Measurements from ENCODE around the gene ZFP69B. TPM values are rescaled to one million over a fixed set of nuclear protein-coding genes. Genes with fewer than 3 reads are reported as not detected.

Gene ZFP69B
- total RNA-seq, 2 experiments from 2014 or later, result 4.8 to 5.7 TPM

DNA sequence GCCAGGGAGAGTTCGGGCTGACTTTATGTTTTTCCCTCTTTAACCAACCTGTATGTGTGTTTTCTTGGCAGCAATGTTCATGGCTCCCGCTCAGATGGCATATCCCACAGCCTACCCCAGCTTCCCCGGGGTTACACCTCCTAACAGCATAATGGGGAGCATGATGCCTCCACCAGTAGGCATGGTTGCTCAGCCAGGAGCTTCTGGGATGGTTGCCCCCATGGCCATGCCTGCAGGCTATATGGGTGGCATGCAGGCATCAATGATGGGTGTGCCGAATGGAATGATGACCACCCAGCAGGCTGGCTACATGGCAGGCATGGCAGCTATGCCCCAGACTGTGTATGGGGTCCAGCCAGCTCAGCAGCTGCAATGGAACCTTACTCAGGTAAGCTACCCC lies 33.6 kb upstream of the ZFP69B start:
- Mint-ChIP-seq H3K27ac (no peak overlapping the region), H3K4me1 (ENCODE audit: low read depth) (peaks cover 10% of the 10 kb centered on the region), H3K27me3 (no peaks in the 10 kb centered on the region), H3K9me3 (no peaks in the 10 kb centered on the region), H3K4me3 (no peak overlapping the region), H3K36me3 (peaks cover 89% of the 10 kb centered on the region)
- POLR2A ChIA-PET, result interaction anchor here (0.6 kb wide), 1 partner anchor 10 kb away, joined by 3 read pairs; no protein-coding TSS in a partner anchor
- CTCF ChIA-PET, result interaction anchor here (0.8 to 1.7 kb wide), 3 partner anchors 22 to 273 kb away, joined by 3 to 6 read pairs (median 5); no protein-coding TSS in a partner anchor
- intact Hi-C loops (cut with micrococcal nuclease), result no loop called here
- DNase-seq, result no peak

DNA sequence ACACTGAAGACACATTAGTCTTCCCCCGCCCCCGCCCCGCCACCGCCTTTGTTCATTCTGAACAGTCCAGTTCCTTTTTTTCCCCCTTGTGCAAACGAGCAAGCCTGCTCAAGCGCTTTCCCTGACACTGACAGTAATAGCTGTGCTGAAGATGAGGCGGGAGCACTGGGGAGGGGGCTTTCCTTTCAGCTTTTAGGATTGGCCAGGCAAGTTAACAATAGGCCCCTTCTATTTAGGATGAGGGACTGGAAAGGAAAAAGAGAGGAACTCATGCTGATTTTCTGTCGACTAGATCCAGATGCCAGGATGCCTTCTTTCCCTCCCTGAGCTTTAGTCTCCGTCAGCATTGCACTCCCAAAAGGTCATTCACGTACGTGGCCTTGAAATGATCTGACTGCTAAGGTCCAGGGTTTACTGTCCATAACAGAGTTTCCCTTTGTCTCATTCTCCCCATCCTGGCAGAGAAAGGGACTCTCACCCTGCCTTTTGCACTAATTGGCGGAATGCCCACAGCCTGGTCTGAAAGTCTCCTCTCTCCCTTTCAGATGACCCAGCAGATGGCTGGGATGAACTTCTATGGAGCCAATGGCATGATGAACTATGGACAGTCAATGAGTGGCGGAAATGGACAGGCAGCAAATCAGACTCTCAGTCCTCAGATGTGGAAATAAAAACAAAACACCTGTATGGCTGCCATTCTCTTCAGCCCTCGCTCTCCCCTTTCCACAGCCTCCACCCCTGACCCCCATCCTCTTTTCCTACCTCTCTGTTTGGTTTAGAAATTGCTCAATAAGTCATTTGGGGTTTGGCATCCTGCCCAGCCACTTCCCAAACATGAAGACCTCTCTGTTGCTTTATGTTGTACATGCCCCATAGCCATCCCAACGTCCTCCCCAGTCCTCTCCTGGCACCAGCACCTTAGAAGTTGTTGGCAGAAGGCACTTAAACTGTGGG lies 28.6 kb upstream of the ZFP69B start:
- Mint-ChIP-seq H3K9me3 (no peaks in the 10 kb centered on the region), H3K4me1 (ENCODE audit: low read depth) (peaks cover 7% of the 10 kb centered on the region), H3K27ac (peak overlapping the region; percentile 61), H3K27me3 (no peaks in the 10 kb centered on the region), H3K4me3 (no peak overlapping the region), H3K36me3 (peaks cover 74% of the 10 kb centered on the region)
- ChIA-PET CTCF (no interaction called here), POLR2A (no interaction called here)
- DNase-seq, result no peak
- intact Hi-C loops (cut with micrococcal nuclease), result no loop called here

DNA sequence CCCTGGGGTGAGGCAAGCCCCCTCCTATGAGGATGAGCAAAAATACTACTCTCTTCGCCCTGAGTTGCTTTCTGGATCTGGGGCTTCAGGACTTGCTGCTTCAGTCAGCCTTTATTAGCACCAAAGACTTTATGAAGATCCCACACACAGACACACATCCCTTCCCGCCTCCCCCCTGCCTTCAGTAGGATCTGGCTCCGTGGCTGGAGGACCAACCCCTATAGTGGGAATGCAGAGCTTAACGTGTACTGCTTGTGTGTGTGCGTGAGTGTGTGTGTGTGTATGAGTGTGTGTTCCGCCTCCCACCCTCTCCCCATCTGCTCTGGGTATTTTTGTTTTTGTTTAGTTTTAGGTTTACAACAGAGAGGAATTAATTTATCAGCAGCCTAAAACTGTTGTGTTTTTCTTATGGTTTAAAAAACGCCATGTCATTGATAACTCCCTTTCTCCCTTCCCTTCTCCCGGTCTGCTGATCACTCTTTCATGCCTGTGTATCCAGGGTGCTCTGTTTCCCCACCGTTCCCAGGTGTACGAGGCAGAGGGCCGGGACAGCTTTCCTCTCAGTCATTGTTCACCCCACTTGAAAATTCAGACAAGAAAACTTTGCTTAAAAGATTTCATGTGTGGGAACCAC lies 27.5 kb upstream of the ZFP69B start:
- intact Hi-C loops (cut with micrococcal nuclease), result no loop called here
- no peaks in the 10 kb centered on the region for H3K9me3 Mint-ChIP-seq
- no peaks in the 10 kb centered on the region for H3K27me3 Mint-ChIP-seq
- peaks cover 7% of the 10 kb centered on the region for H3K4me1 Mint-ChIP-seq (ENCODE audit: low read depth)
- ChIA-PET CTCF (interaction anchor here (0.6 kb wide), 1 partner anchor 342 kb away, joined by 3 read pairs; no protein-coding TSS in a partner anchor), POLR2A (no interaction called here)
- peak overlapping the region; percentile 40 for H3K27ac Mint-ChIP-seq
- H3K4me3 Mint-ChIP-seq, result no peak overlapping the region
- DNase-seq, result no peak
- H3K36me3 Mint-ChIP-seq, result peaks cover 68% of the 10 kb centered on the region

DNA sequence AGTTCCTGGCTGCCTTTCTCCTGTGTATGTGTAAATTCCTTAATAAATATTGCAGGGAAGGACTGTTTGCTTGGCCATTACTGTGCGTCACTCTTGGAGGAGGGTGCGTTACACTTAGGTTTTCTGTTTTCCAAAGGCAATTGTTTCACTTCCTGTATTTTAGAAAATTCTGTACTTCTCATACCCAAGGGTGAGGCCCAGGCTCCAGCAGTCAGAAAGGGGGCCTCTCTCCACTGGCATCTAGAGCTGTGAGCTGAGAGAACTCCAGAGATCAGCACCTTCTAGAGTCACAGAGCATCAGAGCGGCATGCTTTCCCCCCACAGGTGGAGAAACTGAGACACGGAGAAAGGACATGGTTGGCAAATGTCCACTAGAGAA lies 27.0 kb upstream of the ZFP69B start:
- DNase-seq, result no peak
- no peaks in the 10 kb centered on the region for H3K9me3 Mint-ChIP-seq
- H3K27ac Mint-ChIP-seq, result no peak overlapping the region
- H3K27me3 Mint-ChIP-seq, result no peaks in the 10 kb centered on the region
- intact Hi-C loops (cut with micrococcal nuclease), result no loop called here
- ChIA-PET CTCF (interaction anchor here (0.6 kb wide), 1 partner anchor 343 kb away, joined by 3 read pairs; no protein-coding TSS in a partner anchor), POLR2A (no interaction called here)
- H3K36me3 Mint-ChIP-seq, result peaks cover 63% of the 10 kb centered on the region
- H3K4me3 Mint-ChIP-seq, result no peak overlapping the region
- H3K4me1 Mint-ChIP-seq (ENCODE audit: low read depth), result peaks cover 7% of the 10 kb centered on the region

DNA sequence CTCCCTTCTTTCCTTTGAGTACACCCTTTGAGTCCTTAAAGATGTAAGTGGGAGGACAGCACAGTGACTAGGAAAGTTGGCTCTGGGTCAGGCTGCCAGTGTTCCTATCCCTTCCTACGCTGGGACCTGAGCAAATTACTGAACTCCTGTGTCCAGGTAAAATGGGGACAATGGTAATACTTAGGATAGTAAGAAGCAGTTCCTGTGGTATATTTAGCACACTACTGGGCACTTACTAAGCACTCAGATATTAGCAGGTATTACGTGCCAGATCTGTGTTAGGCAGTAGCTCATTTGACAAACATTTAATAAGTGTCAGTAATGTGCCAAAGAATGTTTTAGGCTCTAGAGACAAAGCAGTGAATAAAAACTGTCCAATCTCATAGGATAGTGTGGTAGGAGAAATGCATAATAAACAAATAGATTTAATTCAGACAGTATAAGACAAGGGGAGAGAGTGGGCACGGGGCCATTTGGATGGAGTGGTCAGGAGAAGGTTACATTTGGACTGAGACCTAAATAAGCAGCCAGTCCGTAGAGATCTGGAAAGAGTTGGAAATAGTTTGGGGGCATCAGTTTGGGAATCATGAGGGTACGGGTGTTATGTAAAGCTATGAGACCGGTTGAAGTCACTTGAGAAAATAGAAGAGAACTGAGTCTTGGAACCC lies 26.2 kb upstream of the ZFP69B start:
- no peak for DNase-seq
- no peaks in the 10 kb centered on the region for H3K9me3 Mint-ChIP-seq
- CTCF ChIA-PET, result interaction anchor here (0.6 to 2.8 kb wide), 5 partner anchors 14 to 317 kb away, joined by 3 to 14 read pairs (median 4); no protein-coding TSS in a partner anchor
- POLR2A ChIA-PET, result no interaction called here
- intact Hi-C loops (cut with micrococcal nuclease), result no loop called here
- H3K4me3 Mint-ChIP-seq, result no peak overlapping the region
- peaks cover 7% of the 10 kb centered on the region for H3K4me1 Mint-ChIP-seq (ENCODE audit: low read depth)
- peaks cover 56% of the 10 kb centered on the region for H3K36me3 Mint-ChIP-seq
- peak overlapping the region; percentile 1 for H3K27ac Mint-ChIP-seq
- H3K27me3 Mint-ChIP-seq, result no peaks in the 10 kb centered on the region

DNA sequence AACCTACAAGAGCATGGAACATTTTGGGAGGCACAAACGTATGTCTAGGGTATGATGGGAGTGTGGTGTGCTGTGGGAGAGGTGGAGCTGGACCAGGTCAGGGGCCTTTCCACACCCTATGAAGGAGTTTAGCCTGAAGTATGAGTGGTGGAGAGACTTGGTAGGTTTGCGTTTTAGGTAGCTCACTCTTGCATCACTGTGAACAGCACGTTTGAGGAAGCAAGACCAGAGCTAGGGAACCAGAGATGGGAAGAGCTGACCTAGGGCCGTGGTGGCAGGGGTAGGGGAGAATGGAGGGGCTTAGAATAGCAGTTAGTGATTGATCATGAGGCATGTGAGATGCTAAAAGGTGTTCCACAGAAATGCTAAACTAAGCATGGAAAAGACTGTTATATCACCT lies 25.1 kb upstream of the ZFP69B start:
- peak overlapping the region; percentile 3 for H3K27ac Mint-ChIP-seq

DNA sequence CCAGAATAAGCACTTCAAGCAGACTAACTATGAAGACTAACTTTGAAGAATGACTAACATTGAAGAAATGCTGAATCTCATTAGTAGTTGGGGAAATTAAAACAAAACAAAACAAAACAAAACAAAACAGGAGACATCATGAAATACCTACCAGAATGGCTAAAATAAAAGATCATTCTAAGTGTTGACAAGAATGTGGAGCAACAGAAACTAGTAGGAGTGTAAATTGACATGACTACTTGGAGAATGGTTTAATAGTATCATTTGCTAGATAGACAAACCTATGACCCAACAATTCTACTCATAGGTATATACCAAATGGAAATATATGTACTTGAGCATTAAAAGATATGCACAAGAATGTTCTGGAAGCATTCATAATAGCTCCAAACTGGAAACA lies 18.9 kb upstream of the ZFP69B start:
- Mint-ChIP-seq H3K36me3 (peaks cover 8% of the 10 kb centered on the region), H3K4me3 (no peak overlapping the region), H3K9me3 (no peaks in the 10 kb centered on the region), H3K4me1 (ENCODE audit: low read depth) (no peaks in the 10 kb centered on the region), H3K27me3 (no peaks in the 10 kb centered on the region), H3K27ac (no peak overlapping the region)
- no peak for DNase-seq
- CTCF ChIA-PET, result interaction anchor here (1.1 kb wide), 1 partner anchor 529 kb away, joined by 3 read pairs; no protein-coding TSS in a partner anchor
- POLR2A ChIA-PET, result interaction anchor here (0.5 kb wide), 1 partner anchor 306 kb away, joined by 3 read pairs; no protein-coding TSS in a partner anchor
- intact Hi-C loops (cut with micrococcal nuclease), result loop anchor here (10.0 kb wide), 1 partner anchor 277 kb away; no protein-coding TSS in a partner anchor

More for the DNA sequence above, 25.1 kb upstream of the ZFP69B start:
- intact Hi-C loops (cut with micrococcal nuclease), result no loop called here
- H3K27me3 Mint-ChIP-seq, result no peaks in the 10 kb centered on the region
- H3K4me3 Mint-ChIP-seq, result no peak overlapping the region
- H3K4me1 Mint-ChIP-seq (ENCODE audit: low read depth), result peaks cover 6% of the 10 kb centered on the region
- H3K36me3 Mint-ChIP-seq, result peaks cover 48% of the 10 kb centered on the region
- ChIA-PET POLR2A (no interaction called here), CTCF (interaction anchor here (0.7 to 2.8 kb wide), 3 partner anchors 13 to 341 kb away, joined by 5 to 14 read pairs (median 5); no protein-coding TSS in a partner anchor)
- H3K9me3 Mint-ChIP-seq, result no peaks in the 10 kb centered on the region
- DNase-seq, result no peak

DNA sequence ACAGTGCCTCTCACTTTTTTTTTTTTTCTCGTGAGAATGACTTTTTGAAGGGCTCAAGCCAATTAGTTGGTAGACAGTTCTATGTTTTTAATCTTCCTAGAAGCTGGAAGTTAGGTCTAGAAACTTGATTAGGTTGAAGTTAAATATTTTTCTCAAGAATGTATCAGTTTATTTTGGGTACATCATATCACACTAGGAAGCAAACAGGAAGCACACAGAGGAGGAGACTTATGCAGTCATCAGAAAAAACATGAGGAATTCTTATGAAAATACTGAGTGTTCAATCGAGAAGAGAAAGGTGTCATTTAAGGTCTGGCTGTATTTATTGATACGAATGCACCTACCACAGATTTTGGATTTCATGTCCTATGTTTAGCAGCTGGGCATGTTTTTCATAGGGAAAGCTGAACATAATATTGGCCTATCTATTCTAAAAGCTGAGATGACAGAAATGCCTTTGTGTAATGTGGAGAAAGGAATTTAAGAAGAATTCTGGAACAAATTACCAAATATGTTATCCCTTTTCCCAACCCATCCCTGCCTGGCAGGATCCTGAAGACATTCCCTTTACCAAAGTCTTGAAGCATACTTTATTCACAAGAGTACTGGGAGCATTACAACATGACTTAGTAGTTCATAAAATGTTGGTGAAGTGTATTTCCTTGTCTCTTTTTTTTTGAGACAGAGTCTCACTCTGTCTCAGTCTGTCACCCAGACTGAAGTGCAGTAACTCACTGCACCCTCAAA lies 17.5 kb upstream of the ZFP69B start:
- intact Hi-C loops (cut with micrococcal nuclease), result loop anchor here (10.0 kb wide), 1 partner anchor 278 kb away; no protein-coding TSS in a partner anchor
- H3K4me1 Mint-ChIP-seq (ENCODE audit: low read depth), result no peaks in the 10 kb centered on the region
- peaks cover 3% of the 10 kb centered on the region for H3K36me3 Mint-ChIP-seq
- no peaks in the 10 kb centered on the region for H3K27me3 Mint-ChIP-seq
- POLR2A ChIA-PET, result no interaction called here
- H3K4me3 Mint-ChIP-seq, result no peak overlapping the region
- no peaks in the 10 kb centered on the region for H3K9me3 Mint-ChIP-seq
- no peak overlapping the region for H3K27ac Mint-ChIP-seq
- CTCF ChIA-PET, result interaction anchor here (0.6 to 1.2 kb wide), 2 partner anchors 31 to 288 kb away, joined by 3 read pairs; no protein-coding TSS in a partner anchor
- DNase-seq, result no peak

DNA sequence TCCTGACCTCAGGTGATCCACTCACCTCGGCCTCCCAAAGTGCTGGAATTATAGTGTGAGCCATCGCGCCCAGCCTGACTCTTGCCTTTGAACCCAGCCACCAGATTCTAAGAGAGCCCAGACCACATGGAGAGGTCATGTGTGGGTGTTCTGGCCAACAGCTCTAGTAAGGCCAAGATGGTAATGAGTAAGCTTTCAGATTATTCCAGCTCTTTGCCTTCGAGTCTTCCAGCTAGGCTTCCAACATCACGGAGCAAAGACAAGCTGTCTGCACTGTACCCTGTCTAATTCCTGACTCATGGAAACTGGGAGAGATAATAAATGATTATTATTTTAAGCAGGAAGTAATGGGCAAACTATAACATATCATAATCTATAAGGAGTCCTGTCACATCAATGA lies 14.8 kb upstream of the ZFP69B start:
- Mint-ChIP-seq H3K27ac (no peak overlapping the region), H3K4me1 (ENCODE audit: low read depth) (no peaks in the 10 kb centered on the region), H3K36me3 (peaks cover 3% of the 10 kb centered on the region), H3K9me3 (no peaks in the 10 kb centered on the region), H3K27me3 (no peaks in the 10 kb centered on the region), H3K4me3 (no peak overlapping the region)
- POLR2A ChIA-PET, result no interaction called here
- CTCF ChIA-PET, result interaction anchor here (0.8 to 3.4 kb wide), 4 partner anchors 31 to 311 kb away, joined by 3 to 14 read pairs (median 4); no protein-coding TSS in a partner anchor
- DNase-seq, result no peak
- intact Hi-C loops (cut with micrococcal nuclease), result loop anchor here (10.0 kb wide), 1 partner anchor 281 kb away; no protein-coding TSS in a partner anchor

DNA sequence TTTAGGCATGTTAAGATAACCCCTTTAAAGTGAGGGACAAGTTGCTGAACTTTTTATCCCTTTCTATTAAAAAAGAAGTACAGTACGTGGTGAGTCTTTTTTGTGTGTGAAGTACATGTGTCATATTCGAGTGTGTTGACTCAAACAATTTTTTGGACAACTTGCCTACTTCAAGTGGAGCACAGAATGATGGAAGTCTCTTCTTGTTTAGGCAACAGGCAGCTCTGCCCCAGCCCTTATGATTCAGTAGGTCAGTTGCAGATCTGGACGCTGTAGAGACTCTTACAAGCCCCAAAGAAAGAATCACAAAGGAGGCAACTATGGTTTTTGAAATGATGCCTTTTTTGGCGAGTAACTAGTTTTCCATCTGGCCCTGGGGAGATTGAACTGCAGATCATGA lies 14.4 kb upstream of the ZFP69B start:
- Mint-ChIP-seq H3K27me3 (no peaks in the 10 kb centered on the region), H3K4me3 (no peak overlapping the region), H3K4me1 (ENCODE audit: low read depth) (no peaks in the 10 kb centered on the region), H3K9me3 (no peaks in the 10 kb centered on the region), H3K36me3 (peaks cover 4% of the 10 kb centered on the region), H3K27ac (no peak overlapping the region)
- no peak for DNase-seq
- ChIA-PET CTCF (interaction anchor here (0.8 to 3.4 kb wide), 4 partner anchors 31 to 311 kb away, joined by 3 to 14 read pairs (median 4); no protein-coding TSS in a partner anchor), POLR2A (no interaction called here)
- intact Hi-C loops (cut with micrococcal nuclease), result loop anchor here (10.0 kb wide), 1 partner anchor 281 kb away; no protein-coding TSS in a partner anchor

Measured in activated CD4-positive, alpha-beta memory T cell treated with anti-CD3 and anti-CD28 coated beads for 36 hours (primary cell).